HepG2 (cell line): Measurements from ENCODE around the gene SPRYD3. TPM values are rescaled to one million over a fixed set of nuclear protein-coding genes. Genes with fewer than 3 reads are reported as not detected.

Source experiments
- AGO1 ChIP-seq: fragments of 200-400 bp; formaldehyde crosslinking; IDR thresholded peaks from 2 replicates; pipeline ENCODE4 v1.6.1; 2017; ENCODE audit warnings: mild to moderate bottlenecking, low read depth, low read length, moderate library complexity; ENCODE audit not compliant: poor library complexity, severe bottlenecking
- ASH2L ChIP-seq: fragments of 300-600, 200-600 bp; sonication (generic); IDR thresholded peaks from 2 replicates; pipeline ENCODE4 v1.7.0; 2017; ENCODE audit warnings: low read depth, mild to moderate bottlenecking, moderate library complexity, mixed read lengths, low read length; ENCODE audit not compliant: insufficient read length
- KDM6A ChIP-seq: IDR thresholded peaks from 2 replicates; pipeline ENCODE4 v1.6.1; 2016; ENCODE audit warnings: low read depth
- MIER3 ChIP-seq: IDR thresholded peaks from 2 replicates; pipeline ENCODE4 v1.6.1; 2016; ENCODE audit warnings: missing compliant biosample characterization, borderline replicate concordance
- PRPF4 ChIP-seq: fragments of 200-400 bp; formaldehyde crosslinking; IDR thresholded peaks from 2 replicates; pipeline ENCODE4 v1.6.1; 2016; ENCODE audit warnings: low read length, low read depth; ENCODE audit not compliant: poor library complexity, severe bottlenecking
- RNF2 ChIP-seq: fragments of 450-650 bp; conservative IDR thresholded peaks from 2 replicates; pipeline ENCODE4 v1.6.1; 2016; ENCODE audit warnings: low read depth
- RXRB ChIP-seq: IDR thresholded peaks from 2 replicates; pipeline ENCODE4 v1.6.1; 2016; ENCODE audit warnings: borderline replicate concordance, missing genetic modification reagents, missing compliant biosample characterization
- SMARCC2 ChIP-seq: fragments of 450-650 bp; IDR thresholded peaks from 2 replicates; pipeline ENCODE4 v1.6.1; 2017; ENCODE audit warnings: antibody characterized with exemption, mild to moderate bottlenecking
- SP5 ChIP-seq: IDR thresholded peaks from 2 replicates; pipeline ENCODE4 v1.6.1; 2016; ENCODE audit warnings: low read depth, borderline replicate concordance
- WIZ ChIP-seq: sonication (generic); formaldehyde crosslinking; IDR thresholded peaks from 2 replicates; pipeline ENCODE4 v1.5.1; 2020; ENCODE audit warnings: mild to moderate bottlenecking, missing genetic modification reagents
- ZBTB1 ChIP-seq: sonication (generic); formaldehyde crosslinking; IDR thresholded peaks from 2 replicates; pipeline ENCODE4 v1.4.0; 2020; ENCODE audit warnings: missing genetic modification reagents, borderline replicate concordance
- ZFP36L1 ChIP-seq: sonication (generic); formaldehyde crosslinking; IDR thresholded peaks from 2 replicates; pipeline ENCODE4 v1.8.0; 2022; ENCODE audit warnings: mild to moderate bottlenecking, missing genetic modification reagents, moderate library complexity
- ZFP62 ChIP-seq: sonication (generic); formaldehyde crosslinking; IDR thresholded peaks from 2 replicates; pipeline ENCODE4 v1.4.0; 2020; ENCODE audit warnings: missing genetic modification reagents
- ZNF101 ChIP-seq: sonication (generic); formaldehyde crosslinking; IDR thresholded peaks from 2 replicates; pipeline ENCODE4 v1.4.0; 2020; ENCODE audit warnings: mild to moderate bottlenecking, low read depth, missing genetic modification reagents, borderline replicate concordance
- ZNF180 ChIP-seq: sonication (generic); formaldehyde crosslinking; IDR thresholded peaks from 2 replicates; pipeline ENCODE4 v1.4.0; 2020; ENCODE audit warnings: low read depth, missing genetic modification reagents, borderline replicate concordance
- ZNF672 ChIP-seq: sonication (generic); formaldehyde crosslinking; IDR thresholded peaks from 2 replicates; pipeline ENCODE4 v1.8.1; 2022; ENCODE audit warnings: missing genetic modification reagents
- ZNF816 ChIP-seq: sonication (generic); formaldehyde crosslinking; IDR thresholded peaks from 2 replicates; pipeline ENCODE4 v1.8.0; 2022; ENCODE audit warnings: missing genetic modification reagents, mild to moderate bottlenecking, borderline replicate concordance
- polyA plus RNA-seq, 8 experiments: library from polyadenylated mRNA; depleted of rRNA in 3 of 8; stranded (reverse) in 7 of 8; unstranded in 1 of 8; fragments of >200 nt; fragmentation: Illumina TruSeq in 4 of 8; extraction: Trizol in 4 of 8; gene quantifications; 2 replicates each; pipeline versions ENCODE4 v1.2.1 to v1.2.3, GENCODE V29; 2011 to 2016; ENCODE audit warnings: low read depth in 4 of 8, missing spikeins in 1 of 8, mixed read lengths in 1 of 8; ENCODE audit not compliant: insufficient read depth in 1 of 8
- total RNA-seq, 5 experiments: library from RNA; depleted of rRNA; stranded (reverse); fragments of >200 nt; fragmentation: Illumina TruSeq; extraction: Trizol; gene quantifications; 2 replicates each; pipeline ENCODE4 v1.2.3, GENCODE V29; 2016; ENCODE audit warnings: low read depth in 1 of 5
- TF ChIP-seq, protein P1 (sequence below): sonication (generic); formaldehyde crosslinking; IDR thresholded peaks from 2 replicates; pipeline ENCODE4 v1.4.0; 2020; ENCODE audit warnings: mild to moderate bottlenecking, missing genetic modification reagents
- TF ChIP-seq, protein P2 (sequence below): IDR thresholded peaks from 2 replicates; pipeline ENCODE4 v1.6.1; 2016; ENCODE audit warnings: missing genetic modification reagents, missing compliant biosample characterization
- TF ChIP-seq, protein P3 (sequence below): IDR thresholded peaks from 2 replicates; pipeline ENCODE4 v1.6.1; 2016
- TF ChIP-seq, protein P4 (sequence below): sonication (generic); formaldehyde crosslinking; IDR thresholded peaks from 2 replicates; pipeline ENCODE4 v1.4.0; 2020; ENCODE audit warnings: missing genetic modification reagents
- TF ChIP-seq, protein P5 (sequence below): sonication (generic); formaldehyde crosslinking; IDR thresholded peaks from 2 replicates; pipeline ENCODE4 v1.5.1; 2020; ENCODE audit warnings: missing genetic modification reagents, mild to moderate bottlenecking, borderline replicate concordance

Gene SPRYD3
- total and polyA plus RNA-seq, 2 of the 13 experiments (the other 11 are each of a cell fraction or from before 2014, with no cell fraction given), result 9.0 to 9.2 TPM

DNA sequence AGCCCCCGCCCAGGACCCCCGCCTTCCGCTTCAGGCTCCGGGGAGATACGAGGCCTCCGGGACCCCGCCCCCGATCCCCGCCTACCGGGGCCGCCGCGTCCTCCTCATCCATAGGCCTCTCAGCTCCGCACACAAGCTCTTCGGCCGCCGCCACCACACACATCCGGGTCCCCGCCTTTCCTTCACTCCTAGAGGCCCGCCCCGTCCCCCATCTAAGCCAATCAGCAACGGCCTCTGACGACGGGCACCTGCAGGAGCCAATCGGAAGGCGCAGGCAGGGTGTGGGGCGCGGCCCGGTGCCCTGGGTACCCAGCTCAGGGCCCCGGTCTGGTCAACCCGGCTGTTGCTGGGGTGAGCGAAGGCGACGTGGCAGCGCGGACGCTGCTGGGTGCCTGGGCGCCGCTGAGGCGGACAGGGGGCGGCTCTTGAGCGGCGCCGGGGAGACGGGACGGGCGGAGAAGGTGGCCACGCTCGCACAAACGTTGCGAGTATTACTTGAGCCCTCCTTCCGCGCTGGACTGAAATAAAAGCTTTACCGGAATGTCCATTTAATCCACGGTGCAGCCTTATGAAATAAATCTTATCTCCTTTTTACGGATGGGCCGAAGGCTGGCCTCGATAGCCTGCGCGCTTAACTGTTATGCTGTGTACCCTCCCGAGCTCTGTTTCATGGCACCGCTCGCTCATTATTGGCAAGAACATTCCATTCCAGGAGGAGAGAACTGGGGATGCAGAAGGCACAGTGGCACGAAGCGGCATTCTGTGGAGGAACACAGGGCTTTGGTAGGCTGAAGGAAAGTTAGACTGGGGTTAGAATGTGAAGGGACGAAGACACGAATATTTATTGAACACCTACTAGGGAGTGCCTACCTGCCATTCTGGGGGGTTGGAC lies at the start of gene SPRYD3 (continued):
- 0 out of 2 replicates have a peak, but pooled peaks have one; percentile 14 for TF ChIP-seq ZFP36L1 (CRISPR knock-in tag)
- TF ChIP-seq KDM6A (CRISPR knock-in tag), result no peak
- TF ChIP-seq ZNF101 (CRISPR knock-in tag), result no peak
- 0 out of 2 replicates have a peak, but pooled peaks have one; percentile 37 for TF ChIP-seq SP5 (CRISPR knock-in tag)
- no peak for TF ChIP-seq RNF2
- TF ChIP-seq ZNF180 (CRISPR knock-in tag), result no peak
- no peak for TF ChIP-seq SMARCC2
- TF ChIP-seq WIZ (CRISPR knock-in tag), result no peak
- TF ChIP-seq, protein P1, sequence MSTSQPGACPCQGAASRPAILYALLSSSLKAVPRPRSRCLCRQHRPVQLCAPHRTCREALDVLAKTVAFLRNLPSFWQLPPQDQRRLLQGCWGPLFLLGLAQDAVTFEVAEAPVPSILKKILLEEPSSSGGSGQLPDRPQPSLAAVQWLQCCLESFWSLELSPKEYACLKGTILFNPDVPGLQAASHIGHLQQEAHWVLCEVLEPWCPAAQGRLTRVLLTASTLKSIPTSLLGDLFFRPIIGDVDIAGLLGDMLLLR (CRISPR knock-in tag), result 0 out of 2 replicates have a peak, but pooled peaks have one; percentile 33
- no peak; the same call in 1 of the 2 replicates for TF ChIP-seq ZBTB1 (CRISPR knock-in tag)
- TF ChIP-seq, protein P2, sequence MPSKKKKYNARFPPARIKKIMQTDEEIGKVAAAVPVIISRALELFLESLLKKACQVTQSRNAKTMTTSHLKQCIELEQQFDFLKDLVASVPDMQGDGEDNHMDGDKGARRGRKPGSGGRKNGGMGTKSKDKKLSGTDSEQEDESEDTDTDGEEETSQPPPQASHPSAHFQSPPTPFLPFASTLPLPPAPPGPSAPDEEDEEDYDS (CRISPR knock-in tag), result peak; percentile 94
- TF ChIP-seq, protein P3, sequence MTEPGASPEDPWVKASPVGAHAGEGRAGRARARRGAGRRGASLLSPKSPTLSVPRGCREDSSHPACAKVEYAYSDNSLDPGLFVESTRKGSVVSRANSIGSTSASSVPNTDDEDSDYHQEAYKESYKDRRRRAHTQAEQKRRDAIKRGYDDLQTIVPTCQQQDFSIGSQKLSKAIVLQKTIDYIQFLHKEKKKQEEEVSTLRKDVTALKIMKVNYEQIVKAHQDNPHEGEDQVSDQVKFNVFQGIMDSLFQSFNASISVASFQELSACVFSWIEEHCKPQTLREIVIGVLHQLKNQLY (CRISPR knock-in tag), result peak; percentile 31; the same call in 1 of the 2 replicates
- TF ChIP-seq AGO1, result no peak
- peak; percentile 25 for TF ChIP-seq ASH2L
- TF ChIP-seq, protein P4, sequence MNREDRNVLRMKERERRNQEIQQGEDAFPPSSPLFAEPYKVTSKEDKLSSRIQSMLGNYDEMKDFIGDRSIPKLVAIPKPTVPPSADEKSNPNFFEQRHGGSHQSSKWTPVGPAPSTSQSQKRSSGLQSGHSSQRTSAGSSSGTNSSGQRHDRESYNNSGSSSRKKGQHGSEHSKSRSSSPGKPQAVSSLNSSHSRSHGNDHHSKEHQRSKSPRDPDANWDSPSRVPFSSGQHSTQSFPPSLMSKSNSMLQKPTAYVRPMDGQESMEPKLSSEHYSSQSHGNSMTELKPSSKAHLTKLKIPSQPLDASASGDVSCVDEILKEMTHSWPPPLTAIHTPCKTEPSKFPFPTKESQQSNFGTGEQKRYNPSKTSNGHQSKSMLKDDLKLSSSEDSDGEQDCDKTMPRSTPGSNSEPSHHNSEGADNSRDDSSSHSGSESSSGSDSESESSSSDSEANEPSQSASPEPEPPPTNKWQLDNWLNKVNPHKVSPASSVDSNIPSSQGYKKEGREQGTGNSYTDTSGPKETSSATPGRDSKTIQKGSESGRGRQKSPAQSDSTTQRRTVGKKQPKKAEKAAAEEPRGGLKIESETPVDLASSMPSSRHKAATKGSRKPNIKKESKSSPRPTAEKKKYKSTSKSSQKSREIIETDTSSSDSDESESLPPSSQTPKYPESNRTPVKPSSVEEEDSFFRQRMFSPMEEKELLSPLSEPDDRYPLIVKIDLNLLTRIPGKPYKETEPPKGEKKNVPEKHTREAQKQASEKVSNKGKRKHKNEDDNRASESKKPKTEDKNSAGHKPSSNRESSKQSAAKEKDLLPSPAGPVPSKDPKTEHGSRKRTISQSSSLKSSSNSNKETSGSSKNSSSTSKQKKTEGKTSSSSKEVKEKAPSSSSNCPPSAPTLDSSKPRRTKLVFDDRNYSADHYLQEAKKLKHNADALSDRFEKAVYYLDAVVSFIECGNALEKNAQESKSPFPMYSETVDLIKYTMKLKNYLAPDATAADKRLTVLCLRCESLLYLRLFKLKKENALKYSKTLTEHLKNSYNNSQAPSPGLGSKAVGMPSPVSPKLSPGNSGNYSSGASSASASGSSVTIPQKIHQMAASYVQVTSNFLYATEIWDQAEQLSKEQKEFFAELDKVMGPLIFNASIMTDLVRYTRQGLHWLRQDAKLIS (CRISPR knock-in tag), result no peak
- TF ChIP-seq ZNF816 (CRISPR knock-in tag), result no peak
- no peak for TF ChIP-seq PRPF4
- TF ChIP-seq ZNF672 (CRISPR knock-in tag), result no peak
- no peak for TF ChIP-seq ZFP62 (CRISPR knock-in tag)
- TF ChIP-seq MIER3 (CRISPR knock-in tag), result peak; percentile 55; the same call in 1 of the 2 replicates
- TF ChIP-seq, protein P5, sequence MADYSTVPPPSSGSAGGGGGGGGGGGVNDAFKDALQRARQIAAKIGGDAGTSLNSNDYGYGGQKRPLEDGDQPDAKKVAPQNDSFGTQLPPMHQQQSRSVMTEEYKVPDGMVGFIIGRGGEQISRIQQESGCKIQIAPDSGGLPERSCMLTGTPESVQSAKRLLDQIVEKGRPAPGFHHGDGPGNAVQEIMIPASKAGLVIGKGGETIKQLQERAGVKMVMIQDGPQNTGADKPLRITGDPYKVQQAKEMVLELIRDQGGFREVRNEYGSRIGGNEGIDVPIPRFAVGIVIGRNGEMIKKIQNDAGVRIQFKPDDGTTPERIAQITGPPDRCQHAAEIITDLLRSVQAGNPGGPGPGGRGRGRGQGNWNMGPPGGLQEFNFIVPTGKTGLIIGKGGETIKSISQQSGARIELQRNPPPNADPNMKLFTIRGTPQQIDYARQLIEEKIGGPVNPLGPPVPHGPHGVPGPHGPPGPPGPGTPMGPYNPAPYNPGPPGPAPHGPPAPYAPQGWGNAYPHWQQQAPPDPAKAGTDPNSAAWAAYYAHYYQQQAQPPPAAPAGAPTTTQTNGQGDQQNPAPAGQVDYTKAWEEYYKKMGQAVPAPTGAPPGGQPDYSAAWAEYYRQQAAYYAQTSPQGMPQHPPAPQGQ (CRISPR knock-in tag), result no peak
- 0 out of 2 replicates have a peak, but pooled peaks have one; percentile 43 for TF ChIP-seq RXRB (CRISPR knock-in tag)
